ENCODE data around the gene PPP2R5D.

DNA sequence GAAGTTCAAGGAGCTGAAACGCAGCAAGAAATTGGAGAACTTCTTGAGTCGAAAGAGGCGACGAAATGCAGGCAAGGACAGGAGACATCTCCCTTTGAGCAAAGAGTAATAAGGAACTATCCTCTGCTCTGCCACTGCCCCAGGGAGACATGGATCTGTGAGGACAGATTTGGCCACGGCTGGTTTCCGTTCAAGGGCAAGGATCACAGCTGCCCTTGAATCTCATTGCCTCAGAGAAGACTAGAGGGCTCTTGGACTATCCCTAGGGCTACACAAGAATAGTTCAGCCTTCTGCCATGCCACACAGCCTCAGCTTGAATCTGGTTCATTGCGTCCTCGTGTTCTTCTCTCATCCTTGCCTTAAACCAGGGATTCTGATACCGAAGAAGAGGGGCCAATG, 44.8 kb downstream of the PPP2R5D start:
- TF ChIP-seq, protein P1, sequence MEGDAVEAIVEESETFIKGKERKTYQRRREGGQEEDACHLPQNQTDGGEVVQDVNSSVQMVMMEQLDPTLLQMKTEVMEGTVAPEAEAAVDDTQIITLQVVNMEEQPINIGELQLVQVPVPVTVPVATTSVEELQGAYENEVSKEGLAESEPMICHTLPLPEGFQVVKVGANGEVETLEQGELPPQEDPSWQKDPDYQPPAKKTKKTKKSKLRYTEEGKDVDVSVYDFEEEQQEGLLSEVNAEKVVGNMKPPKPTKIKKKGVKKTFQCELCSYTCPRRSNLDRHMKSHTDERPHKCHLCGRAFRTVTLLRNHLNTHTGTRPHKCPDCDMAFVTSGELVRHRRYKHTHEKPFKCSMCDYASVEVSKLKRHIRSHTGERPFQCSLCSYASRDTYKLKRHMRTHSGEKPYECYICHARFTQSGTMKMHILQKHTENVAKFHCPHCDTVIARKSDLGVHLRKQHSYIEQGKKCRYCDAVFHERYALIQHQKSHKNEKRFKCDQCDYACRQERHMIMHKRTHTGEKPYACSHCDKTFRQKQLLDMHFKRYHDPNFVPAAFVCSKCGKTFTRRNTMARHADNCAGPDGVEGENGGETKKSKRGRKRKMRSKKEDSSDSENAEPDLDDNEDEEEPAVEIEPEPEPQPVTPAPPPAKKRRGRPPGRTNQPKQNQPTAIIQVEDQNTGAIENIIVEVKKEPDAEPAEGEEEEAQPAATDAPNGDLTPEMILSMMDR (IDR thresholded peaks at IDR 0.05): no peak
- TF ChIP-seq EP300 (IDR thresholded peaks at IDR 0.05): no peak
